ENCODE measurements around the gene FLNC. TPM values are rescaled to one million over a fixed set of nuclear protein-coding genes. Genes with fewer than 3 reads are reported as not detected.

FLNC gene
- total and polyA plus RNA-seq, 9 of the 15 experiments (the other 6 are each of a cell fraction or from before 2014, with no cell fraction given) = 0.90 to 155 (median 28.8) TPM

- no peak for TF ChIP-seq KDM4B (IDR thresholded peaks at IDR 0.05; ENCODE audit: borderline replicate concordance in 2 of 2, low read depth in 1 of 2)
- no peak for TF ChIP-seq ZNF431 (CRISPR knock-in tag; IDR thresholded peaks at IDR 0.05)
- no peak for TF ChIP-seq SRSF9 (IDR thresholded peaks at IDR 0.05; ENCODE audit: borderline replicate concordance, low read depth, low read length)
- TF ChIP-seq ZNF589 (CRISPR knock-in tag; IDR thresholded peaks at IDR 0.05; ENCODE audit: low read depth) = peak; percentile 76; the same call in 1 of the 2 replicates
- no peak for TF ChIP-seq ZNF75A (CRISPR knock-in tag; IDR thresholded peaks at IDR 0.05)
- TF ChIP-seq ATF4 (CRISPR knock-in tag; IDR thresholded peaks at IDR 0.05) = no peak
- no peak for TF ChIP-seq SRSF7 (optimal IDR thresholded peaks at IDR 0.05; ENCODE audit: low read depth, low read length)
- no peak for TF ChIP-seq ZNF316 (IDR thresholded peaks at IDR 0.05)
- TF ChIP-seq ARID1B (IDR thresholded peaks at IDR 0.05) = peak; percentile 61
- TF ChIP-seq SOX6 (IDR thresholded peaks at IDR 0.05) = no peak
- no peak for TF ChIP-seq NR3C1 (CRISPR knock-in tag; IDR thresholded peaks at IDR 0.05)
- no peak for TF ChIP-seq RBM39 (optimal IDR thresholded peaks at IDR 0.05; ENCODE audit: low read depth, low read length)
- TF ChIP-seq RBFOX2 (IDR thresholded peaks at IDR 0.05; ENCODE audit: low read depth, low read length) = peak; percentile 44
- no peak for TF ChIP-seq BRF1 (IDR thresholded peaks at IDR 0.05; ENCODE audit: borderline replicate concordance, extremely low read depth, insufficient read length)
- TF ChIP-seq CREB3 (tag; conservative IDR thresholded peaks at IDR 0.05; ENCODE audit: low read depth) = 0 out of 2 replicates have a peak, but pooled peaks have one; percentile 13
- 0 out of 4 replicates have a peak, but pooled peaks of 1 of the 2 experiments have one; percentile 3 for TF ChIP-seq RAD21 (CRISPR knock-in tag; conservative IDR thresholded peaks at IDR 0.05 in 1 of 2, IDR thresholded peaks at IDR 0.05 in 1 of 2)
- TF ChIP-seq DLX4 (CRISPR knock-in tag; IDR thresholded peaks at IDR 0.05) = no peak
- peak; percentile 39; the same call in 1 of the 2 replicates for TF ChIP-seq HBP1 (CRISPR knock-in tag; IDR thresholded peaks at IDR 0.05)
- TF ChIP-seq NCOA4 (IDR thresholded peaks at IDR 0.05; ENCODE audit: partially characterized antibody) = no peak
- TF ChIP-seq NFRKB (IDR thresholded peaks at IDR 0.05; ENCODE audit: low read depth) = 0 out of 2 replicates have a peak, but pooled peaks have one; percentile 51
- 0 out of 4 replicates have a peak, but pooled peaks of 1 of the 2 experiments have one; percentile 27 for TF ChIP-seq HDAC1 (IDR thresholded peaks at IDR 0.05)
- TF ChIP-seq EP300 (IDR thresholded peaks at IDR 0.05; ENCODE audit: low read length) = peak; percentile 59
- peak; percentile 49; the same call in 1 of the 2 replicates for TF ChIP-seq MTA1 (IDR thresholded peaks at IDR 0.05; ENCODE audit: borderline replicate concordance)
- no peak for TF ChIP-seq ZNF436 (CRISPR knock-in tag; IDR thresholded peaks at IDR 0.05)
Measured at GRCh38 chr7:128902761-128903585, 72.8 kb downstream of the FLNC start (continued).
